ENCODE data around the gene KRTAP7-1. TPM values are rescaled to one million over a fixed set of nuclear protein-coding genes. Genes with fewer than 3 reads are reported as not detected.

Gene KRTAP7-1, protein sequence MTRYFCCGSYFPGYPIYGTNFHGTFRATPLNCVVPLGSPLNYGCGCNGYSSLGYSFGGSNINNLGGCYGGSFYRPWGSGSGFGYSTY
- not detected for total RNA-seq
- polyA plus RNA-seq, result not detected
- long read RNA-seq, donor 1, result 0 reads
- long read RNA-seq, donor 2, result 0 reads

- H3K4me3 ChIP-seq (ENCODE audit: low read length in 2 of 2), result no peak within 1 kb of the TSS
- H3K4me1 ChIP-seq (ENCODE audit: control insufficient read depth in 1 of 2, insufficient read depth in 2 of 2, low read length in 2 of 2), result no peaks in the 10 kb centered on the region
- DNase-seq, result no peak
- no peaks in the 10 kb centered on the region for H3K27me3 ChIP-seq (ENCODE audit: control insufficient read depth in 1 of 2, insufficient read depth in 2 of 2, low read length in 1 of 2)
- H3K27ac ChIP-seq (ENCODE audit: low read depth in 1 of 2, low read length in 2 of 2), result no peak within 1 kb of the TSS
- intact Hi-C loops (cut with DNase I), result loop anchor here in 1 of 2 donors (10.0 kb wide), 1 partner anchor 65 kb away; no protein-coding TSS in a partner anchor
- 72 to 80% methylated on average over 4 of the region's 4 CpGs for WGBS, 2 donors
- no peak for ATAC-seq (ENCODE audit: low FRiP score)
- peaks cover 3% of the 10 kb centered on the region for H3K9me3 ChIP-seq (ENCODE audit: control insufficient read depth, low read length)
- no peaks in the 10 kb centered on the region for H3K36me3 ChIP-seq (ENCODE audit: control insufficient read depth in 1 of 2, insufficient read depth in 2 of 2, low read length in 1 of 2)
These were observed at the start of gene KRTAP7-1 for GRCh38 chr21:30829659-30830058. TSS of gene KRTAP7-1 (minus strand) at chr21:30829759. CDS start at chr21:30829698, 61 bp downstream.

GRCh38 chr21:30874526-30874925, 45.0 kb upstream of the KRTAP7-1 start:
- Histone ChIP-seq H3K4me3 (ENCODE audit: low read length in 2 of 2) (no peak overlapping the region), H3K9me3 (ENCODE audit: control insufficient read depth, low read length) (no peaks in the 10 kb centered on the region), H3K27ac (ENCODE audit: low read depth in 1 of 2, low read length in 2 of 2) (no peak overlapping the region), H3K36me3 (ENCODE audit: control insufficient read depth in 1 of 2, insufficient read depth in 2 of 2, low read length in 1 of 2) (no peaks in the 10 kb centered on the region), H3K4me1 (ENCODE audit: control insufficient read depth in 1 of 2, insufficient read depth in 2 of 2, low read length in 2 of 2) (no peaks in the 10 kb centered on the region), H3K27me3 (ENCODE audit: control insufficient read depth in 1 of 2, insufficient read depth in 2 of 2, low read length in 1 of 2) (no peaks in the 10 kb centered on the region)
- no peak for ATAC-seq (ENCODE audit: low FRiP score)
- intact Hi-C loops (cut with DNase I), result no loop called here
- no peak for DNase-seq
- 23 to 27% methylated on average over 2 of the region's 2 CpGs for WGBS, 2 donors

DNA sequence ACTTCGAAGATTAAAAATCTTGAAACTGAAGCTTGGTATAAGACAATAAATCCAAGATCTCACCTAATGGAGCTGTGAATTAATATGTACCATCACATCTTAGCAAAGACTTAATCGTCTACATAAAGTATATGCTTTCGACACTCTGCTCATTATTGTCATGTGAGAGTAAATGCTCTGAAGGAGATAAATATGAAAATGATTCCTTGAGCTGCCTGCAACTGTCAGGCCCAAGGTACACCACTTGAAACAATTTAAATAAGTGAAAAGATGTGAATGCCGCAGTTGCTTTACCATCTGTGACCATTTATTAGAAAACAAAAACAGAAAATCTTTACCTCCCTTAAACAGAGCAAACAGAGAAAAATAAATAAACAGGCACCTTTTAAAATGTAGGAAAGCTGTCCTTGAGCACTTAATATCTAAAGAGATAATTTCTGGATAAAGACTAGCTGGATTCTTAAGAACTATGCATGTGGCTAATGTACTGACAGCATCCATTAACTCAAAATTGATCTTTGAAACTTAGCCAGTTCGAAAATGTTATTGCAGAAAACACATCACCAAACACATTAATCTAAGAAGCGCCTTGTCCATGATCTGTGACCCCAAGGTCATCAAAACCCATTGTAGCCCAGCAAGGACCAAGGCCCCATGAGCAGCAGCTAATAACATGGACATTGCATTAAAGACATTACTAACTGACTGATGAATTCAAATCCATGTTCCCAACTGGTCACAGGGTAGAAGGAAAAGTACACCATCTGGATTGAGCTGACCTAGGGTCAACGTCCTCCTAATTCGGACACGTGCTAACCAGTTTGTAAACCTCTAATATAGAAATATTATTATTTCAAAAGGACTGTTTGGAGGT, 18.3 kb upstream of the KRTAP7-1 start:
- 79 to 85% methylated on average over 9 of the region's 9 CpGs for WGBS, 2 donors
- intact Hi-C loops (cut with DNase I), result no loop called here

GRCh38 chr21:30842990-30843389, 13.4 kb upstream of the KRTAP7-1 start:
- no peak for ATAC-seq (ENCODE audit: low FRiP score)

More for the DNA sequence above, 18.3 kb upstream of the KRTAP7-1 start:
- peaks cover 2% of the 10 kb centered on the region for H3K9me3 ChIP-seq (ENCODE audit: control insufficient read depth, low read length)
- no peak overlapping the region for H3K4me3 ChIP-seq (ENCODE audit: low read length in 2 of 2)
- no peaks in the 10 kb centered on the region for H3K27me3 ChIP-seq (ENCODE audit: control insufficient read depth in 1 of 2, insufficient read depth in 2 of 2, low read length in 1 of 2)
- DNase-seq, result no peak
- H3K36me3 ChIP-seq (ENCODE audit: control insufficient read depth in 1 of 2, insufficient read depth in 2 of 2, low read length in 1 of 2), result no peaks in the 10 kb centered on the region
- no peak overlapping the region for H3K27ac ChIP-seq (ENCODE audit: low read depth in 1 of 2, low read length in 2 of 2)
- ATAC-seq (ENCODE audit: low FRiP score), result no peak
- H3K4me1 ChIP-seq (ENCODE audit: control insufficient read depth in 1 of 2, insufficient read depth in 2 of 2, low read length in 2 of 2), result no peaks in the 10 kb centered on the region

DNA sequence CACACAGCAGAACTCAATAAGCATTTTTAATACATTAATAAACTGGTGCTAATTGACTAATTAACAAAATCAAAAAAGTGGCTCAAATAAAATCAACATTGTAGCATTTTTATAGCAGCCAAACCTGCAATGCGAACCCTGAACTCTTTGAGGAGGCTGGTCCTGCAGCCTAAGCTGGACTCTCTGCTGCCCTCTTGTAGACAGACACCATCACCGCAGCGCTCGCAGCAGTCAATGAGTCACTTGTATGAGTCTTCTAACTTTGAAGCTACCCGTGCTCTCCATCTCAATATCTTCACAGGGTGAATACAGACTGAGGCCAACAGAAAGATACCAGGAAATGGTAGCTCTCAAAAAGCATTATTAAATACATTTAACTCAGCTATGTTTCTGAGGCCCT, 9.7 kb upstream of the KRTAP7-1 start:
- 50 to 59% methylated on average over 5 of the region's 5 CpGs for WGBS, 2 donors
- Histone ChIP-seq H3K9me3 (ENCODE audit: control insufficient read depth, low read length) (peaks cover 3% of the 10 kb centered on the region), H3K36me3 (ENCODE audit: control insufficient read depth in 1 of 2, insufficient read depth in 2 of 2, low read length in 1 of 2) (no peaks in the 10 kb centered on the region)

More at GRCh38 chr21:30842990-30843389, 13.4 kb upstream of the KRTAP7-1 start:
- no peak overlapping the region for H3K4me3 ChIP-seq (ENCODE audit: low read length in 2 of 2)
- H3K27ac ChIP-seq (ENCODE audit: low read depth in 1 of 2, low read length in 2 of 2), result no peak overlapping the region
- H3K27me3 ChIP-seq (ENCODE audit: control insufficient read depth in 1 of 2, insufficient read depth in 2 of 2, low read length in 1 of 2), result no peaks in the 10 kb centered on the region
- H3K36me3 ChIP-seq (ENCODE audit: control insufficient read depth in 1 of 2, insufficient read depth in 2 of 2, low read length in 1 of 2), result no peaks in the 10 kb centered on the region
- intact Hi-C loops (cut with DNase I), result no loop called here
- H3K9me3 ChIP-seq (ENCODE audit: control insufficient read depth, low read length), result no peaks in the 10 kb centered on the region
- DNase-seq, result no peak
- H3K4me1 ChIP-seq (ENCODE audit: control insufficient read depth in 1 of 2, insufficient read depth in 2 of 2, low read length in 2 of 2), result no peaks in the 10 kb centered on the region

GRCh38 chr21:30838536-30838935, 9.0 kb upstream of the KRTAP7-1 start:
- intact Hi-C loops (cut with DNase I), result loop anchor here in 1 of 2 donors (10.0 kb wide), 1 partner anchor 56 kb away; no protein-coding TSS in a partner anchor
- peaks cover 4% of the 10 kb centered on the region for H3K9me3 ChIP-seq (ENCODE audit: control insufficient read depth, low read length)
- 85 to 87% methylated on average over 6 of the region's 6 CpGs for whole genome bisulfite sequencing, 2 donors
- no peak overlapping the region for H3K27ac ChIP-seq (ENCODE audit: low read depth in 1 of 2, low read length in 2 of 2)
- H3K27me3 ChIP-seq (ENCODE audit: control insufficient read depth in 1 of 2, insufficient read depth in 2 of 2, low read length in 1 of 2), result no peaks in the 10 kb centered on the region
- H3K4me1 ChIP-seq (ENCODE audit: control insufficient read depth in 1 of 2, insufficient read depth in 2 of 2, low read length in 2 of 2), result no peaks in the 10 kb centered on the region
- no peak overlapping the region for H3K4me3 ChIP-seq (ENCODE audit: low read length in 2 of 2)
- DNase-seq, result no peak
- no peak for ATAC-seq (ENCODE audit: low FRiP score)
- no peaks in the 10 kb centered on the region for H3K36me3 ChIP-seq (ENCODE audit: control insufficient read depth in 1 of 2, insufficient read depth in 2 of 2, low read length in 1 of 2)

More for the DNA sequence above, 9.7 kb upstream of the KRTAP7-1 start:
- intact Hi-C loops (cut with DNase I), result loop anchor here in 1 of 2 donors (10.0 kb wide), 1 partner anchor 55 kb away; no protein-coding TSS in a partner anchor
- no peak for ATAC-seq (ENCODE audit: low FRiP score)
- Histone ChIP-seq H3K4me3 (ENCODE audit: low read length in 2 of 2) (no peak overlapping the region), H3K4me1 (ENCODE audit: control insufficient read depth in 1 of 2, insufficient read depth in 2 of 2, low read length in 2 of 2) (no peaks in the 10 kb centered on the region), H3K27me3 (ENCODE audit: control insufficient read depth in 1 of 2, insufficient read depth in 2 of 2, low read length in 1 of 2) (no peaks in the 10 kb centered on the region), H3K27ac (ENCODE audit: low read depth in 1 of 2, low read length in 2 of 2) (no peak overlapping the region)
- no peak for DNase-seq

DNA sequence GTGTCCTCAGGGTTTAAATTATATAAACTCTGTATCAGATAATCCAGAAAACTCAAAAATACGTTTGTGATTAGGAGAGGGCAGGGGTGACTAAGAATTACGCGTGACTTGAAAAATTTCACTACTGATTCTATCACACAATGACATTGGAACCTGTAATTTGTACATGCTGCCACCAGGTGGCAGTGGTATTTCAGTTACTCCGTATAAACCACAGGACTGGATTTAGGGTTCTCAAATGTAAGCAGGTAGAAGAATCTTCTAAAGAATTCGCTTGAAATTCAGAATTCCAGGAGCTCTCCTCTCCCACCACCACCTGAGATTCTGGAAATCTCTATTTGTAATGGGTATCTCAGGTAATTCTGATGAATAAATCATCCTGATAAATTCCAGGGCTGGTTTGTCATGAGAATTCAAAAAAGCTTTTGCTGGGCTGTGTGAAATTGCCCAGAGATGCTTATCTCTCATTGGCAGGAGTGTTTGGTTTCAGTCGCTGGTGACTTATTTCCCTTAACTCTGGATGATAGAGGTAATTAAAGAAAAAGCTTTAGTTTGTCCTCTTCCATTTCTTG, 1.7 kb upstream of the KRTAP7-1 start:
- peaks cover 3% of the 10 kb centered on the region for H3K9me3 ChIP-seq (ENCODE audit: control insufficient read depth, low read length)
- no peak overlapping the region for H3K27ac ChIP-seq (ENCODE audit: low read depth in 1 of 2, low read length in 2 of 2)
- ATAC-seq (ENCODE audit: low FRiP score) (no peak), DNase-seq (no peak)
- no peaks in the 10 kb centered on the region for H3K27me3 ChIP-seq (ENCODE audit: control insufficient read depth in 1 of 2, insufficient read depth in 2 of 2, low read length in 1 of 2)
- intact Hi-C loops (cut with DNase I), result loop anchor here in 1 of 2 donors (10.0 kb wide), 1 partner anchor 64 kb away; no protein-coding TSS in a partner anchor
- H3K36me3 ChIP-seq (ENCODE audit: control insufficient read depth in 1 of 2, insufficient read depth in 2 of 2, low read length in 1 of 2), result no peaks in the 10 kb centered on the region
- H3K4me1 ChIP-seq (ENCODE audit: control insufficient read depth in 1 of 2, insufficient read depth in 2 of 2, low read length in 2 of 2), result no peaks in the 10 kb centered on the region
- H3K4me3 ChIP-seq (ENCODE audit: low read length in 2 of 2), result no peak overlapping the region
- 43 to 53% methylated on average over 6 of the region's 6 CpGs for WGBS, 2 donors

- Histone ChIP-seq H3K4me1 (ENCODE audit: control insufficient read depth in 1 of 2, insufficient read depth in 2 of 2, low read length in 2 of 2) (no peaks in the 10 kb centered on the region), H3K27me3 (ENCODE audit: control insufficient read depth in 1 of 2, insufficient read depth in 2 of 2, low read length in 1 of 2) (no peaks in the 10 kb centered on the region), H3K9me3 (ENCODE audit: control insufficient read depth, low read length) (no peaks in the 10 kb centered on the region), H3K4me3 (ENCODE audit: low read length in 2 of 2) (no peak overlapping the region), H3K27ac (ENCODE audit: low read depth in 1 of 2, low read length in 2 of 2) (no peak overlapping the region), H3K36me3 (ENCODE audit: control insufficient read depth in 1 of 2, insufficient read depth in 2 of 2, low read length in 1 of 2) (no peaks in the 10 kb centered on the region)
- ATAC-seq (ENCODE audit: low FRiP score) (no peak), DNase-seq (no peak)
- WGBS, 2 donors, result 67 to 69% methylated on average over 7 of the region's 7 CpGs
- intact Hi-C loops (cut with DNase I), result no loop called here
These were observed 10.5 kb downstream of the KRTAP7-1 start for GRCh38 chr21:30818837-30819610.
